Stomach (tissue), 9 donors: ENCODE measurements around the gene AMELX. TPM values are rescaled to one million over a fixed set of nuclear protein-coding genes. Genes with fewer than 3 reads are reported as not detected.

Source experiments
- DNase-seq, 2 donors: peaks; one replicate each; pipeline versions ENCODE4 v3.0.0 to v3.0.0-alpha.2; 2013 to 2019
- H3K27ac ChIP-seq, 5 donors: fragments of 200-600 bp in 4 of 5; sonication (generic) in 4 of 5; one replicate each; pipeline ENCODE4 v1.5.1; 2013 to 2019; ENCODE audit warnings: mild to moderate bottlenecking in 1 of 5, moderate library complexity in 1 of 5
- H3K27me3 ChIP-seq, 3 donors: fragments of 200-600 bp; sonication (generic); one replicate each; pipeline ENCODE4 v1.5.1; 2017 to 2019; ENCODE audit warnings: mixed run types in 1 of 3
- H3K36me3 ChIP-seq, 4 donors: fragments of 200-600 bp; sonication (generic); 1 replicate in 3 of 4; 2 replicates in 1 of 4; pipeline ENCODE4 v1.5.1; 2016 to 2019
- H3K4me1 ChIP-seq, 4 donors: fragments of 200-600 bp; sonication (generic); one replicate each; pipeline ENCODE4 v1.5.1; 2016 to 2019
- H3K4me3 ChIP-seq, 4 donors: fragments of 200-600 bp; sonication (generic) in 3 of 4; one replicate each; pipeline ENCODE4 v1.5.1; 2016 to 2019; ENCODE audit warnings: mild to moderate bottlenecking in 1 of 4
- H3K9me3 ChIP-seq, 4 donors: fragments of 200-600 bp; sonication (generic); one replicate each; pipeline ENCODE4 v1.5.1; 2016 to 2019
- EP300 ChIP-seq: sonication (generic); formaldehyde crosslinking; IDR thresholded peaks from one replicate; pipeline ENCODE4 v1.6.1; 2017; ENCODE audit warnings: antibody characterized with exemption
- POLR2A ChIP-seq, 4 donors: fragments of 450-650 bp; IDR thresholded peaks; one replicate each; pipeline ENCODE4 v1.6.1; 2016; ENCODE audit warnings: antibody characterized with exemption in 4 of 4, control low read depth in 2 of 4, mild to moderate bottlenecking in 1 of 4, moderate library complexity in 1 of 4
- POLR2AphosphoS5 ChIP-seq, 3 donors: sonication (generic); formaldehyde crosslinking; IDR thresholded peaks; one replicate each; pipeline ENCODE4 v1.6.1; 2016; ENCODE audit warnings: antibody characterized with exemption in 3 of 3
- WGBS, 5 donors: extraction: QIAGEN DNeasy Blood & Tissue Kit in 3 of 5; methylation state at CpG; one replicate each; pipeline versions ENCODE4 v1.1.5 to v1.1.7; 2013 to 2018; 5-methylcytosine and 5-hydroxymethylcytosine counted together
- intact Hi-C: fragments of 100-400 bp; cut with DNase I; formaldehyde crosslinking; loops from one replicate; pipeline ENCODE4 v1.15.1; 2023; ENCODE audit warnings: low total_unique reads
- polyA plus RNA-seq, 3 donors: library from polyadenylated mRNA; stranded (reverse); fragments of 200-250 nt; gene quantifications; one replicate each; pipeline ENCODE4 v1.2.3, GENCODE V29; 2013
- total RNA-seq, 5 donors: library from RNA; depleted of rRNA; stranded (reverse); fragments of >200 nt; gene quantifications; one replicate each; pipeline versions ENCODE4 v1.1.0 to v1.2.3, GENCODE V29; 2014 to 2016
- TF ChIP-seq, protein P1 (sequence below), 7 experiments: fragments of 450-650 bp in 4 of 7; fragments of 200-600 bp in 3 of 7; sonication (generic) in 3 of 7; IDR thresholded peaks; one replicate each; pipeline ENCODE4 v1.5.1; 2016 to 2019; ENCODE audit warnings: antibody characterized with exemption in 7 of 7, control low read depth in 2 of 7, mild to moderate bottlenecking in 1 of 7
- donor health status: healthy with polysubstance abuse.
- donor health status: Bipolar disorder and iron deficiency.
- donor health status: healthy.

The AMELX gene
- total and polyA plus RNA-seq, 8 donors = not detected

DNA sequence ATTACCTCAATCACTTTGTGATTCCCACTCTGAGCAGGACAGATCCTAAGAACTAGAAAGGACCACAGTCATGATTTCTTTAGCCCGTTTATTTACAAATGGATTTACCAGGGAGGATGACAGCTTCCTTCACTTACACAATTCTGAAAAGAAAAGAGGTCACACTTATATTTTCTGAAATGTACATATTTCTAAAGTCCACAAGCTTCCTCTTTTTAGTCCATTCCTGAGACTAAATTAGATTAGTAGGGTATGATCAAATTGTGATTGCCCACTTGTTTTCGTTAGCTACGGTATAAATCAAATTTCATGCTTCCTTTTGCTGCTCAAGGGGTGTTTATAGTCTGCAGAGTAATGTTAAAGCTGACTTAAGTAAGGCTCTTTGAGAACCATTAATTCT is 7.6 kb upstream of the AMELX start:
- TF ChIP-seq, protein P1, sequence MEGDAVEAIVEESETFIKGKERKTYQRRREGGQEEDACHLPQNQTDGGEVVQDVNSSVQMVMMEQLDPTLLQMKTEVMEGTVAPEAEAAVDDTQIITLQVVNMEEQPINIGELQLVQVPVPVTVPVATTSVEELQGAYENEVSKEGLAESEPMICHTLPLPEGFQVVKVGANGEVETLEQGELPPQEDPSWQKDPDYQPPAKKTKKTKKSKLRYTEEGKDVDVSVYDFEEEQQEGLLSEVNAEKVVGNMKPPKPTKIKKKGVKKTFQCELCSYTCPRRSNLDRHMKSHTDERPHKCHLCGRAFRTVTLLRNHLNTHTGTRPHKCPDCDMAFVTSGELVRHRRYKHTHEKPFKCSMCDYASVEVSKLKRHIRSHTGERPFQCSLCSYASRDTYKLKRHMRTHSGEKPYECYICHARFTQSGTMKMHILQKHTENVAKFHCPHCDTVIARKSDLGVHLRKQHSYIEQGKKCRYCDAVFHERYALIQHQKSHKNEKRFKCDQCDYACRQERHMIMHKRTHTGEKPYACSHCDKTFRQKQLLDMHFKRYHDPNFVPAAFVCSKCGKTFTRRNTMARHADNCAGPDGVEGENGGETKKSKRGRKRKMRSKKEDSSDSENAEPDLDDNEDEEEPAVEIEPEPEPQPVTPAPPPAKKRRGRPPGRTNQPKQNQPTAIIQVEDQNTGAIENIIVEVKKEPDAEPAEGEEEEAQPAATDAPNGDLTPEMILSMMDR (IDR thresholded peaks at IDR 0.05) = no peak
- no peak for TF ChIP-seq EP300
- H3K27me3 ChIP-seq = no peaks in the 10 kb centered on the region
- H3K4me3 ChIP-seq = no peak overlapping the region
- no peaks in the 10 kb centered on the region for H3K36me3 ChIP-seq
- intact Hi-C loops = no loop called here
- WGBS, 5 donors = 55 to 83% (median 80%) methylated on average over 3 of the region's 3 CpGs
- H3K9me3 ChIP-seq = no peaks in the 10 kb centered on the region
- DNase-seq = no peak
- no peak overlapping the region for H3K27ac ChIP-seq
- H3K4me1 ChIP-seq = no peaks in the 10 kb centered on the region

DNA sequence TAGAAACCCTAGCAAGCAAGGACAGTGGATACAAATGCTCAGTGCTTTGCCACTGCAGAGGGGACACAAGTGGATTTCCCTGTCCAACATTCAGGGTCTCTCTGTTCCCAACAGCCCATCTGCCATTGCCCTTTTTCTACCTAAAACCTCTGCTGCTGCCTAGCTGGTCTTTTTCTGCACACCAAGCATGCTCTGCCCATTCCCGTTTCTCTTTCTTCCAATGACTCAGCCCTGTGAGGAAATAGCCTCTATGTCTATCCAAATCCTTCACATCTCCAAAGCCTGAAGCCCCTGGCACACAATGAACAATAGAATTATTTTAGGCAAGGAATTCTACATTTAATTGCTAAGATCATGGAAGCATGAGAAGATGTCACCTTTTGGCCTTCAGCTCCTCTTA is 5.7 kb upstream of the AMELX start:
- Histone ChIP-seq H3K27me3 (no peaks in the 10 kb centered on the region), H3K36me3 (no peaks in the 10 kb centered on the region), H3K27ac (no peak overlapping the region), H3K4me1 (no peaks in the 10 kb centered on the region), H3K9me3 (no peaks in the 10 kb centered on the region), H3K4me3 (no peak overlapping the region)
- no peak for DNase-seq
- 43 to 76% (median 69%) methylated on average over 1 of the region's 1 CpG for WGBS, 5 donors
- intact Hi-C loops = no loop called here
- TF ChIP-seq POLR2A (IDR thresholded peaks at IDR 0.05) (no peak), POLR2AphosphoS5 (IDR thresholded peaks at IDR 0.05) (no peak), EP300 (no peak)
- TF ChIP-seq, protein P1 (IDR thresholded peaks at IDR 0.05) = no peak

DNA sequence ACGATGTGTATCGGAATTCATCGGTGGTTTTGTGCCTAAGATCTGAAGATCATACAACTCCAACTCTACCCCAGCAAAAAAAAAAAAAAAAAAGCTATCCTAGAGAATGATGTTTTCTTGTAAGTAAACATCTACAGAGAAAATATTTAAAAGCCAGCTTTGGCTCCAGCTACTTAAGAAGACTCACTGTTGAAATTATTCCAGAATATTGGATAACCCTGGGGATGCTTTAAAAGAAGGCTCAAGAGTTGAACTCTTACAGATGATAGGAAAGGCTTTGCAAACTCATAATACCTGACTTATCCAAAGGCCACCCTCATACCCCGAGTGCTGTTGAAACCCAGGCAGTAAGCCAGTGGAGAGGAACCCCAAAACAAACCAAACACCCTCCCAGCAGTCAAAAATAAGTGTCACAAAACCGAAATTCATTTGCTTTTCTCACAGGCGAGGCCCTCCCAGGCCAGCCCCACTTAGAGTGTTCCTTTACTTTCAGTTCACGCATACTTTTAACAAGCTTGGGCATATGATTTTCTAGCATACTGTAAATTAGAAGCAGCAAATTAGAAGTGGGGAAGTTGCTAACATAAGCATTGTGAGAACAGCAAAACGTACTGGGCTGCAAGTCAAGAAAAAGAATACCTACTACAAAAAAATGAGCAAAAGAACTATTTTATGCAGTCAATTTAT is 2.7 kb upstream of the AMELX start:
- WGBS, 5 donors = 64 to 81% (median 70%) methylated on average over 8 of the region's 8 CpGs
- Histone ChIP-seq H3K4me1 (no peaks in the 10 kb centered on the region), H3K27ac (no peak overlapping the region), H3K36me3 (no peaks in the 10 kb centered on the region), H3K4me3 (no peak overlapping the region), H3K27me3 (no peaks in the 10 kb centered on the region), H3K9me3 (no peaks in the 10 kb centered on the region)
- DNase-seq = no peak
- TF ChIP-seq EP300 (no peak), POLR2AphosphoS5 (IDR thresholded peaks at IDR 0.05) (no peak), POLR2A (IDR thresholded peaks at IDR 0.05) (no peak)
- TF ChIP-seq, protein P1 (IDR thresholded peaks at IDR 0.05) = no peak
- intact Hi-C loops = no loop called here

DNA sequence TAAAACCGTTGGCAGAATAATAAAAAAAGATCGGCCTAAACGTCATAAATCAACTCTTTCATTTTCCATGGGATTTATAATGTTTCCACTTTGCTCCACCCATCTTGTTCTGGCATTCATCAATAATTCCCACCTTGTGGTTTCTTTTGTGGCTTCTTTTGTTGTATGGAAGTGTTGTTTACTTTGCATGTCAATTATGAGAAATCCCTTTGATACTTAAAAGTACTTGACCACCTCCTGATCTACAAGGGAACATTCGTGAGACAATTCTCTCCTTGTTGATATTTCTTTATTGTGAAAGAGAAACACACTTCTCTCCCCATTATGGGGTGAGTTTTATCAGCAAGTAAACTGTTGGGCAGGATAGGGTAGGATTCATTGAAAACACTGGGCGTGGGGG is 2.8 kb downstream of the AMELX start:
- no peak overlapping the region for H3K4me3 ChIP-seq
- no peaks in the 10 kb centered on the region for H3K9me3 ChIP-seq
- H3K36me3 ChIP-seq = no peaks in the 10 kb centered on the region
- peaks cover 0 to 4% (median 0%) of the 10 kb centered on the region in 3 donors for H3K27me3 ChIP-seq
- TF ChIP-seq, protein P1 (IDR thresholded peaks at IDR 0.05) = no peak
- TF ChIP-seq EP300 (no peak), POLR2AphosphoS5 (IDR thresholded peaks at IDR 0.05) (no peak), POLR2A (IDR thresholded peaks at IDR 0.05) (no peak)
- no peak for DNase-seq
- WGBS, 5 donors = 32 to 53% (median 46%) methylated on average over 5 of the region's 5 CpGs
- H3K27ac ChIP-seq = no peak overlapping the region
- intact Hi-C loops = no loop called here
- peaks cover 0 to under 1% (median 0%) of the 10 kb centered on the region in 4 donors for H3K4me1 ChIP-seq
